Effector memory CD4-positive, alpha-beta T cell (primary cell): ENCODE data around the gene FOXC1.

Source experiments
- DNase-seq, 3 donors: peaks; one replicate each; pipeline ENCODE4 v3.0.0-alpha.2; 2020
- H3K27ac ChIP-seq: 2 replicates; pipeline ENCODE4 v1.7.0; 2013; ENCODE audit warnings: mild to moderate bottlenecking, low read length, moderate library complexity; ENCODE audit not compliant: insufficient read depth, poor library complexity, severe bottlenecking
- H3K27me3 ChIP-seq: replicated peaks from 2 replicates; pipeline ENCODE4 v1.7.0; 2013; ENCODE audit warnings: mild to moderate bottlenecking, low read length; ENCODE audit not compliant: insufficient read depth, control insufficient read depth, poor library complexity, severe bottlenecking
- H3K36me3 ChIP-seq: 2 replicates; pipeline ENCODE4 v1.7.0; 2013; ENCODE audit warnings: mild to moderate bottlenecking, low read length, moderate library complexity; ENCODE audit not compliant: control insufficient read depth, insufficient read depth
- H3K4me1 ChIP-seq: 2 replicates; pipeline ENCODE4 v1.7.0; 2013; ENCODE audit warnings: low read length, mild to moderate bottlenecking; ENCODE audit not compliant: control insufficient read depth, insufficient read depth, poor library complexity, severe bottlenecking
- H3K4me3 ChIP-seq: 2 replicates; pipeline ENCODE4 v1.7.0; 2013; ENCODE audit warnings: low read length, low read depth, mild to moderate bottlenecking; ENCODE audit not compliant: insufficient read depth, poor library complexity, severe bottlenecking
- H3K9me3 ChIP-seq: 2 replicates; pipeline ENCODE4 v1.7.0; 2013; ENCODE audit warnings: mild to moderate bottlenecking, low read length, moderate library complexity; ENCODE audit not compliant: control insufficient read depth

The FOXC1 gene

GRCh38 chr6:1643111-1643510, 33.4 kb downstream of the FOXC1 start:
- no peak for DNase-seq
- Histone ChIP-seq H3K4me3 (no peak overlapping the region), H3K4me1 (no peaks in the 10 kb centered on the region), H3K27me3 (no peaks in the 10 kb centered on the region), H3K27ac (no peak overlapping the region), H3K9me3 (no peaks in the 10 kb centered on the region), H3K36me3 (no peaks in the 10 kb centered on the region)

- Histone ChIP-seq H3K27ac (no peak overlapping the region), H3K9me3 (no peaks in the 10 kb centered on the region), H3K4me1 (no peaks in the 10 kb centered on the region), H3K4me3 (no peak overlapping the region), H3K36me3 (no peaks in the 10 kb centered on the region), H3K27me3 (no peaks in the 10 kb centered on the region)
- DNase-seq, result no peak
Measured at GRCh38 chr6:1643830-1644445, 34.2 kb downstream of the FOXC1 start.

GRCh38 chr6:1644516-1645060, 34.9 kb downstream of the FOXC1 start:
- Histone ChIP-seq H3K27ac (no peak overlapping the region), H3K4me3 (no peak overlapping the region), H3K4me1 (no peaks in the 10 kb centered on the region), H3K36me3 (no peaks in the 10 kb centered on the region), H3K9me3 (no peaks in the 10 kb centered on the region), H3K27me3 (no peaks in the 10 kb centered on the region)
- no peak for DNase-seq

GRCh38 chr6:1645466-1646185, 35.9 kb downstream of the FOXC1 start:
- Histone ChIP-seq H3K27me3 (no peaks in the 10 kb centered on the region), H3K27ac (no peak overlapping the region)

GRCh38 chr6:1651362-1651761, 41.6 kb downstream of the FOXC1 start:
- Histone ChIP-seq H3K4me3 (no peak overlapping the region), H3K4me1 (no peaks in the 10 kb centered on the region), H3K27me3 (no peaks in the 10 kb centered on the region), H3K36me3 (no peaks in the 10 kb centered on the region), H3K9me3 (no peaks in the 10 kb centered on the region), H3K27ac (no peak overlapping the region)
- no peak for DNase-seq

More at GRCh38 chr6:1645466-1646185, 35.9 kb downstream of the FOXC1 start:
- Histone ChIP-seq H3K4me1 (no peaks in the 10 kb centered on the region), H3K36me3 (no peaks in the 10 kb centered on the region), H3K9me3 (no peaks in the 10 kb centered on the region), H3K4me3 (no peak overlapping the region)
- DNase-seq, result no peak

- no peak overlapping the region for H3K27ac ChIP-seq
- no peaks in the 10 kb centered on the region for H3K27me3 ChIP-seq
- no peak for DNase-seq
- no peaks in the 10 kb centered on the region for H3K9me3 ChIP-seq
- H3K36me3 ChIP-seq, result no peaks in the 10 kb centered on the region
- H3K4me3 ChIP-seq, result no peak overlapping the region
- H3K4me1 ChIP-seq, result no peaks in the 10 kb centered on the region
Measured at GRCh38 chr6:1652842-1653241, 43.1 kb downstream of the FOXC1 start.

GRCh38 chr6:1654054-1654453, 44.3 kb downstream of the FOXC1 start:
- no peaks in the 10 kb centered on the region for H3K4me1 ChIP-seq
- H3K36me3 ChIP-seq, result no peaks in the 10 kb centered on the region
- H3K27me3 ChIP-seq, result no peaks in the 10 kb centered on the region
- no peak overlapping the region for H3K4me3 ChIP-seq
- no peak overlapping the region for H3K27ac ChIP-seq
- H3K9me3 ChIP-seq, result no peaks in the 10 kb centered on the region
- no peak for DNase-seq

- DNase-seq, result no peak
- Histone ChIP-seq H3K36me3 (no peaks in the 10 kb centered on the region), H3K27ac (no peak overlapping the region), H3K4me1 (no peaks in the 10 kb centered on the region), H3K27me3 (no peaks in the 10 kb centered on the region), H3K9me3 (no peaks in the 10 kb centered on the region), H3K4me3 (no peak overlapping the region)
Measured at GRCh38 chr6:1657116-1657770, 47.5 kb downstream of the FOXC1 start.

GRCh38 chr6:1657771-1658165, 48.1 kb downstream of the FOXC1 start:
- no peaks in the 10 kb centered on the region for H3K36me3 ChIP-seq
- no peaks in the 10 kb centered on the region for H3K27me3 ChIP-seq
- no peak for DNase-seq
- no peak overlapping the region for H3K4me3 ChIP-seq
- no peaks in the 10 kb centered on the region for H3K4me1 ChIP-seq
- H3K9me3 ChIP-seq, result no peaks in the 10 kb centered on the region
- no peak overlapping the region for H3K27ac ChIP-seq
